H9 (cell line): ENCODE data around the gene DPYD. TPM values are rescaled to one million over a fixed set of nuclear protein-coding genes. Genes with fewer than 3 reads are reported as not detected.

Source experiments
- DNase-seq: peaks from one replicate; pipeline ENCODE4 v3.0.0-alpha.2; 2017
- H2AFZ ChIP-seq: one replicate; pipeline ENCODE4 v1.6.1; 2013; ENCODE audit warnings: mild to moderate bottlenecking, low read length, control low read depth, moderate library complexity
- H2AK5ac ChIP-seq: 2 replicates; pipeline ENCODE4 v1.6.1; 2013; ENCODE audit warnings: low read length, control low read depth, mixed read lengths; ENCODE audit not compliant: insufficient read length
- H2BK120ac ChIP-seq: one replicate; pipeline ENCODE4 v1.6.1; 2013; ENCODE audit warnings: low read depth, mild to moderate bottlenecking, low read length, control low read depth, inconsistent platforms; ENCODE audit not compliant: poor library complexity, severe bottlenecking
- H2BK12ac ChIP-seq: 2 replicates; pipeline ENCODE4 v1.6.1; 2013; ENCODE audit warnings: low read length, control low read depth, mixed read lengths, low read depth; ENCODE audit not compliant: insufficient read length
- H2BK15ac ChIP-seq: 2 replicates; pipeline ENCODE4 v1.6.1; 2013; ENCODE audit warnings: low read depth, low read length, control low read depth
- H2BK20ac ChIP-seq: one replicate; pipeline ENCODE4 v1.6.1; 2013; ENCODE audit warnings: low read depth, mild to moderate bottlenecking, low read length, control low read depth, inconsistent platforms; ENCODE audit not compliant: poor library complexity, severe bottlenecking
- H2BK5ac ChIP-seq: 2 replicates; pipeline ENCODE4 v1.6.1; 2013; ENCODE audit warnings: low read length, control low read depth, mixed read lengths; ENCODE audit not compliant: insufficient read length
- H3K14ac ChIP-seq: 2 replicates; pipeline ENCODE4 v1.6.1; 2013; ENCODE audit warnings: low read length, control low read depth; ENCODE audit not compliant: insufficient read depth
- H3K18ac ChIP-seq: 2 replicates; pipeline ENCODE4 v1.6.1; 2013; ENCODE audit warnings: low read depth, mild to moderate bottlenecking, mixed read lengths, low read length, control low read depth; ENCODE audit not compliant: insufficient read length
- H3K23ac ChIP-seq: 2 replicates; pipeline ENCODE4 v1.6.1; 2013; ENCODE audit warnings: low read length, control low read depth, mixed read lengths, low read depth; ENCODE audit not compliant: insufficient read length
- H3K23me2 ChIP-seq: 2 replicates; pipeline ENCODE4 v1.6.1; 2013; ENCODE audit warnings: low read depth, mild to moderate bottlenecking, mixed read lengths, low read length, control low read depth; ENCODE audit not compliant: insufficient read length, poor library complexity, severe bottlenecking
- H3K27ac ChIP-seq: 2 replicates; pipeline ENCODE4 v1.5.1; 2013; ENCODE audit warnings: low read length, control low read depth, mixed read lengths, low read depth; ENCODE audit not compliant: insufficient read length
- H3K27me3 ChIP-seq: 2 replicates; pipeline ENCODE4 v1.6.1; 2013; ENCODE audit warnings: low read length, control low read depth, inconsistent platforms; ENCODE audit not compliant: insufficient read depth
- H3K4ac ChIP-seq: 2 replicates; pipeline ENCODE4 v1.6.1; 2013; ENCODE audit warnings: low read depth, mild to moderate bottlenecking, control low read depth, inconsistent platforms, low read length, moderate library complexity
- H3K4me1 ChIP-seq: 2 replicates; pipeline ENCODE4 v1.6.1; 2013; ENCODE audit warnings: low read length, control low read depth, inconsistent platforms; ENCODE audit not compliant: insufficient read depth
- H3K4me2 ChIP-seq: 2 replicates; pipeline ENCODE4 v1.6.1; 2013; ENCODE audit warnings: low read length, control low read depth, mixed read lengths; ENCODE audit not compliant: insufficient read length, insufficient read depth
- H3K56ac ChIP-seq: 2 replicates; pipeline ENCODE4 v1.6.1; 2013; ENCODE audit warnings: low read depth, mild to moderate bottlenecking, mixed read lengths, low read length, control low read depth; ENCODE audit not compliant: insufficient read length
- H3K79me1 ChIP-seq: 2 replicates; pipeline ENCODE4 v1.6.1; 2013; ENCODE audit warnings: low read depth, mild to moderate bottlenecking, moderate library complexity, low read length, control low read depth, inconsistent platforms; ENCODE audit not compliant: insufficient read depth, poor library complexity, severe bottlenecking
- H3K79me2 ChIP-seq: 2 replicates; pipeline ENCODE4 v1.6.1; 2013; ENCODE audit warnings: low read length, control low read depth, inconsistent platforms; ENCODE audit not compliant: insufficient read depth
- H3K9ac ChIP-seq: 2 replicates; pipeline ENCODE4 v1.6.1; 2013; ENCODE audit warnings: low read length, control low read depth, mixed read lengths; ENCODE audit not compliant: insufficient read length; ENCODE audit errors: extremely low read depth
- H3K9me3 ChIP-seq: one replicate; pipeline ENCODE4 v1.6.1; 2013; ENCODE audit warnings: low read depth, low read length, inconsistent platforms; ENCODE audit not compliant: control insufficient read depth
- H3T11ph ChIP-seq: one replicate; pipeline ENCODE4 v1.6.1; 2013; ENCODE audit warnings: mild to moderate bottlenecking, low read length, control low read depth, inconsistent platforms
- H4K20me1 ChIP-seq: one replicate; pipeline ENCODE4 v1.6.1; 2013; ENCODE audit not compliant: control insufficient read depth, insufficient read length, insufficient read depth
- H4K5ac ChIP-seq: 2 replicates; pipeline ENCODE4 v1.6.1; 2013; ENCODE audit warnings: low read depth, mild to moderate bottlenecking, mixed read lengths, low read length, control low read depth; ENCODE audit not compliant: insufficient read length
- H4K8ac ChIP-seq: replicated peaks from 2 replicates; pipeline ENCODE4 v1.6.1; 2013; ENCODE audit warnings: low read length, control low read depth, mixed read lengths, low read depth; ENCODE audit not compliant: insufficient read length
- H4K91ac ChIP-seq: 2 replicates; pipeline ENCODE4 v1.6.1; 2013; ENCODE audit warnings: low read depth, mild to moderate bottlenecking, moderate library complexity, mixed read lengths, low read length, control low read depth; ENCODE audit not compliant: insufficient read length
- H3K27ac Mint-ChIP-seq, 3 experiments: 2 replicates in 2 of 3; 3 replicates in 1 of 3; pipeline ENCODE4 v1.8.0; 2020 to 2021; ENCODE audit warnings: mixed read lengths in 3 of 3, mild to moderate bottlenecking in 1 of 3, moderate library complexity in 1 of 3
- H3K27me3 Mint-ChIP-seq: 2 replicates; pipeline ENCODE4 v1.8.0; 2021; ENCODE audit warnings: low read depth, mild to moderate bottlenecking, moderate library complexity, mixed read lengths
- H3K36me3 Mint-ChIP-seq, 3 experiments: 2 replicates in 2 of 3; 3 replicates in 1 of 3; pipeline ENCODE4 v1.8.0; 2020 to 2021; ENCODE audit warnings: low read depth in 3 of 3, mixed read lengths in 3 of 3; ENCODE audit not compliant: insufficient read depth in 1 of 3
- H3K4me1 Mint-ChIP-seq, 2 experiments: 2 replicates each; pipeline ENCODE4 v1.8.0; 2020; ENCODE audit warnings: mixed read lengths in 2 of 2
- H3K4me3 Mint-ChIP-seq, 2 experiments: 2 replicates in 1 of 2; 3 replicates in 1 of 2; pipeline ENCODE4 v1.8.0; 2020 to 2021; ENCODE audit warnings: mild to moderate bottlenecking in 2 of 2, mixed read lengths in 2 of 2, moderate library complexity in 1 of 2
- H3K9me3 Mint-ChIP-seq, 2 experiments: 2 replicates in 1 of 2; 3 replicates in 1 of 2; pipeline ENCODE4 v1.8.0; 2020; ENCODE audit warnings: mild to moderate bottlenecking in 2 of 2, mixed read lengths in 2 of 2, moderate library complexity in 1 of 2
- WGBS: extraction: QIAGEN DNeasy Blood & Tissue Kit; methylation state at CpG from one replicate; pipeline ENCODE4 v1.1.7; 2013; ENCODE audit warnings: missing lambda C conversion rate, low lambda C conversion rate, mixed read lengths; ENCODE audit not compliant: insufficient read length; ENCODE audit errors: extremely low coverage; 5-methylcytosine and 5-hydroxymethylcytosine counted together
- total RNA-seq: library from RNA; stranded (reverse); gene quantifications from 2 replicates; pipeline ENCODE4 v1.2.1, GENCODE V29; 2021
- TF ChIP-seq, protein P1 (sequence below): fragments of 200-600 bp; sonication (generic); conservative IDR thresholded peaks from 3 replicates; pipeline ENCODE4 v1.8.0; 2021; ENCODE audit warnings: antibody characterized with exemption, mild to moderate bottlenecking

DPYD gene
- total RNA-seq, 1 experiment from 2014 or later: 0.37 TPM

DNA sequence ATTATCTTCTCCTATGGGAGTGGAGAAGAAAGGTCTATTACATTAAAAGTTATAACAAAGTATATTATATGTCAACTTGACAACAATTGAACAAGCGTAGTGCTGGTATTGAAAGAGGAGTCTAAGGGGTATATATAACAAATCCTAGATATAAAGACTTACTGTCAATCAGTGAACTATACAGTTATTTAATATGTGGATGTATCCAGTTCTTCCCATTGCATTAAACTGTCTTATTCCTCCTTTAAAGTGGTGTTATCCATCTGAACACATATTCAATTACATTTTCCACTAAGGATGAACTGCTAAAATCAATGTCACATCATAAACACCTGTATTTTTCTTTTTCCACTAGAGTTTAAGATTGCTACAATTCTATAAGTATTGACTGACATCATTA, 438.8 kb downstream of the DPYD start:
- Histone ChIP-seq H4K5ac (no peak overlapping the region), H3K23ac (no peak overlapping the region), H3K27me3 (no peaks in the 10 kb centered on the region), H3K9me3 (no peaks in the 10 kb centered on the region), H3K4me1 (no peaks in the 10 kb centered on the region), H3K9ac (no peak overlapping the region), H4K8ac (no peak overlapping the region), H3K18ac (no peak overlapping the region), H4K20me1 (no peaks in the 10 kb centered on the region), H2BK120ac (no peak overlapping the region), H3K4me2 (no peak overlapping the region), H3K4ac (no peak overlapping the region), H2AK5ac (no peak overlapping the region), H2BK12ac (no peak overlapping the region), H2BK5ac (no peak overlapping the region), H3K27ac (no peak overlapping the region), H4K91ac (no peak overlapping the region), H3K56ac (no peak overlapping the region), H2AFZ (no peak overlapping the region), H3K14ac (no peak overlapping the region), H2BK15ac (no peak overlapping the region), H3K79me2 (no peaks in the 10 kb centered on the region), H2BK20ac (no peak overlapping the region), H3K79me1 (no peaks in the 10 kb centered on the region), H3K23me2 (no peaks in the 10 kb centered on the region), H3T11ph (no peak overlapping the region)
- TF ChIP-seq, protein P1, sequence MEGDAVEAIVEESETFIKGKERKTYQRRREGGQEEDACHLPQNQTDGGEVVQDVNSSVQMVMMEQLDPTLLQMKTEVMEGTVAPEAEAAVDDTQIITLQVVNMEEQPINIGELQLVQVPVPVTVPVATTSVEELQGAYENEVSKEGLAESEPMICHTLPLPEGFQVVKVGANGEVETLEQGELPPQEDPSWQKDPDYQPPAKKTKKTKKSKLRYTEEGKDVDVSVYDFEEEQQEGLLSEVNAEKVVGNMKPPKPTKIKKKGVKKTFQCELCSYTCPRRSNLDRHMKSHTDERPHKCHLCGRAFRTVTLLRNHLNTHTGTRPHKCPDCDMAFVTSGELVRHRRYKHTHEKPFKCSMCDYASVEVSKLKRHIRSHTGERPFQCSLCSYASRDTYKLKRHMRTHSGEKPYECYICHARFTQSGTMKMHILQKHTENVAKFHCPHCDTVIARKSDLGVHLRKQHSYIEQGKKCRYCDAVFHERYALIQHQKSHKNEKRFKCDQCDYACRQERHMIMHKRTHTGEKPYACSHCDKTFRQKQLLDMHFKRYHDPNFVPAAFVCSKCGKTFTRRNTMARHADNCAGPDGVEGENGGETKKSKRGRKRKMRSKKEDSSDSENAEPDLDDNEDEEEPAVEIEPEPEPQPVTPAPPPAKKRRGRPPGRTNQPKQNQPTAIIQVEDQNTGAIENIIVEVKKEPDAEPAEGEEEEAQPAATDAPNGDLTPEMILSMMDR: no peak
- whole genome bisulfite sequencing: no CpG with 5 or more reads among the region's 1 CpG
- H3K27ac Mint-ChIP-seq: no peak overlapping the region
- H3K36me3 Mint-ChIP-seq: peaks cover 0 to 3% (median 0%) of the 10 kb centered on the region in 3 experiments; a peak in 1 of 7 replicates
- no peak overlapping the region for H3K4me3 Mint-ChIP-seq
- H3K4me1 Mint-ChIP-seq: no peaks in the 10 kb centered on the region
- peaks cover 0 to 4% of the 10 kb centered on the region in 2 experiments; a peak in 2 of 5 replicates for H3K9me3 Mint-ChIP-seq
- no peaks in the 10 kb centered on the region for H3K27me3 Mint-ChIP-seq
- DNase-seq: no peak
